IMR-90 (cell line): ENCODE measurements around the gene MBD3L4. TPM values are rescaled to one million over a fixed set of nuclear protein-coding genes. Genes with fewer than 3 reads are reported as not detected.

ENCODE experiments used
- ATAC-seq: fragments of 200-7000 bp; cut with Tn5 transposase; 2 replicates; pipeline ENCODE4 v1.9.1; 2020; ENCODE audit warnings: low read depth, mild to moderate bottlenecking, moderate library complexity
- BruUV-seq: library from RNA; stranded (reverse); fragments of 400-500 nt; replicated peaks from 2 replicates; lab custom pipeline; 2021; lab: Mats Ljungman, UMichigan
- CTCF ChIA-PET: fragments of 300-600 bp; formaldehyde crosslinking; extraction: SDS; loops from one replicate; lab custom pipeline; 2021; ENCODE audit warnings: antibody characterized with exemption; lab: Yijun Ruan, JAX
- POLR2A ChIA-PET: fragments of 300-600 bp; sonication (Branson Sonifier 250); formaldehyde crosslinking; loops from one replicate; lab custom pipeline; 2022; ENCODE audit warnings: antibody characterized with exemption; ENCODE audit not compliant: unreplicated experiment; lab: Charles Lee
- DNase-seq: peaks from one replicate; pipeline ENCODE4 v3.0.0; 2013
- H2AFZ ChIP-seq: replicated peaks from 2 replicates; pipeline ENCODE3; 2013; ENCODE audit warnings: low read length, mild to moderate bottlenecking; ENCODE audit not compliant: poor library complexity
- H2AK5ac ChIP-seq: 2 replicates; pipeline ENCODE4 v1.6.1; 2013; ENCODE audit warnings: low read depth, low read length, inconsistent platforms
- H2AK9ac ChIP-seq: replicated peaks from 2 replicates; pipeline ENCODE3; 2013; ENCODE audit warnings: mild to moderate bottlenecking, low read depth, low read length, moderate library complexity; ENCODE audit not compliant: poor library complexity
- H2BK120ac ChIP-seq: 2 replicates; pipeline ENCODE4 v1.6.1; 2013; ENCODE audit warnings: low read depth, low read length, inconsistent platforms
- H2BK15ac ChIP-seq: 3 replicates; pipeline ENCODE4 v1.6.1; 2013; ENCODE audit warnings: low read depth, low read length, inconsistent platforms
- H2BK20ac ChIP-seq: 2 replicates; pipeline ENCODE4 v1.6.1; 2013; ENCODE audit warnings: low read depth, mild to moderate bottlenecking, inconsistent platforms, low read length, moderate library complexity
- H2BK5ac ChIP-seq: 2 replicates; pipeline ENCODE4 v1.6.1; 2013; ENCODE audit warnings: mild to moderate bottlenecking, low read depth, low read length, inconsistent platforms; ENCODE audit not compliant: poor library complexity, severe bottlenecking
- H3K14ac ChIP-seq: replicated peaks from 2 replicates; pipeline ENCODE4 v1.6.1; 2013; ENCODE audit warnings: low read depth, low read length, inconsistent platforms
- H3K18ac ChIP-seq: 2 replicates; pipeline ENCODE4 v1.6.1; 2013; ENCODE audit warnings: low read depth, low read length, control low read depth
- H3K23ac ChIP-seq: 2 replicates; pipeline ENCODE4 v1.6.1; 2013; ENCODE audit warnings: low read depth, low read length, inconsistent platforms
- H3K27ac ChIP-seq: 2 replicates; pipeline ENCODE4 v1.5.1; 2013; ENCODE audit warnings: mild to moderate bottlenecking, control low read depth, low read length; ENCODE audit not compliant: insufficient read depth
- H3K27me3 ChIP-seq: 2 replicates; pipeline ENCODE4 v1.6.1; 2013; ENCODE audit warnings: low read length; ENCODE audit not compliant: control insufficient read depth, insufficient read depth
- H3K36me3 ChIP-seq: 2 replicates; pipeline ENCODE4 v1.6.1; 2013; ENCODE audit warnings: low read length, mixed read lengths; ENCODE audit not compliant: control insufficient read depth, insufficient read depth
- H3K4ac ChIP-seq: 2 replicates; pipeline ENCODE4 v1.6.1; 2013; ENCODE audit warnings: low read depth, low read length, inconsistent platforms
- H3K4me1 ChIP-seq: 2 replicates; pipeline ENCODE4 v1.6.1; 2013; ENCODE audit warnings: low read length, mixed read lengths; ENCODE audit not compliant: control insufficient read depth, insufficient read depth
- H3K4me2 ChIP-seq: 2 replicates; pipeline ENCODE4 v1.6.1; 2013; ENCODE audit warnings: low read depth, mild to moderate bottlenecking, control low read depth, low read length, moderate library complexity
- H3K4me3 ChIP-seq: 2 replicates; pipeline ENCODE4 v1.5.1; 2013; ENCODE audit warnings: low read depth, mild to moderate bottlenecking, control low read depth, low read length, moderate library complexity; ENCODE audit not compliant: insufficient read depth
- H3K56ac ChIP-seq: 2 replicates; pipeline ENCODE4 v1.6.1; 2013; ENCODE audit warnings: low read length, inconsistent platforms; ENCODE audit not compliant: insufficient read depth; ENCODE audit errors: extremely low read depth
- H3K79me1 ChIP-seq, 2 experiments: 2 replicates each; pipeline ENCODE4 v1.6.1; 2013; ENCODE audit warnings: low read length in 2 of 2, inconsistent platforms in 1 of 2, low read depth in 1 of 2
- H3K9ac ChIP-seq: 2 replicates; pipeline ENCODE4 v1.6.1; 2013; ENCODE audit warnings: low read depth, low read length, control low read depth
- H3K9me1 ChIP-seq: 2 replicates; pipeline ENCODE4 v1.6.1; 2013; ENCODE audit warnings: low read length, inconsistent platforms; ENCODE audit not compliant: insufficient read depth
- H3K9me3 ChIP-seq: 2 replicates; pipeline ENCODE4 v1.6.1; 2013; ENCODE audit warnings: low read length; ENCODE audit not compliant: control insufficient read depth, insufficient read depth
- H4K20me1 ChIP-seq: 2 replicates; pipeline ENCODE4 v1.6.1; 2013; ENCODE audit warnings: low read length, inconsistent platforms; ENCODE audit not compliant: insufficient read depth
- H4K5ac ChIP-seq: 2 replicates; pipeline ENCODE4 v1.6.1; 2013; ENCODE audit warnings: mild to moderate bottlenecking, low read depth, low read length, control low read depth
- H4K8ac ChIP-seq, 2 experiments: 2 replicates each; pipeline ENCODE4 v1.6.1; 2013; ENCODE audit warnings: low read depth in 2 of 2, low read length in 2 of 2, control low read depth in 1 of 2, inconsistent platforms in 1 of 2
- H4K91ac ChIP-seq: 2 replicates; pipeline ENCODE4 v1.6.1; 2013; ENCODE audit warnings: low read depth, low read length, inconsistent platforms; ENCODE audit not compliant: insufficient read depth
- CTCF ChIP-seq: conservative IDR thresholded peaks from 2 replicates; pipeline ENCODE4 v1.5.1; 2012; ENCODE audit warnings: mild to moderate bottlenecking, low read depth, low read length, improper control_type of control experiment
- MAZ ChIP-seq: IDR thresholded peaks from 2 replicates; pipeline ENCODE4 v1.6.1; 2012; ENCODE audit warnings: low read depth, mild to moderate bottlenecking, low read length, improper control_type of control experiment, moderate library complexity, borderline replicate concordance
- NFE2L2 ChIP-seq: fragments of 150-350 bp; IDR thresholded peaks from 2 replicates; pipeline ENCODE4 v1.6.1; 2016; ENCODE audit warnings: low read depth, mild to moderate bottlenecking, low read length
- RAD21 ChIP-seq: IDR thresholded peaks from 2 replicates; pipeline ENCODE4 v1.6.1; 2012; ENCODE audit warnings: low read length, improper control_type of control experiment
- WGBS, 2 experiments: methylation state at CpG; one replicate each; pipeline versions ENCODE4 v1.1.5 to v1.1.7; 2013; ENCODE audit warnings: missing lambda C conversion rate in 2 of 2; ENCODE audit not compliant: insufficient read length in 1 of 2; ENCODE audit errors: extremely low coverage in 2 of 2; 5-methylcytosine and 5-hydroxymethylcytosine counted together
- dilution Hi-C: fragments of 300-500 bp; cut with HindIII; formaldehyde crosslinking; loops from one replicate; pipeline ENCODE4 v1.14.3; 2018; ENCODE audit warnings: low sequenced_read_pairs; ENCODE audit not compliant: unreplicated experiment
- in situ Hi-C: fragments of 300-500 bp; cut with MboI; formaldehyde crosslinking; loops from 3 replicates; pipeline ENCODE4 v1.14.3; 2019; ENCODE audit warnings: low sequenced_read_pairs, inconsistent platforms, mixed read lengths
- intact Hi-C: fragments of 100-400 bp; cut with micrococcal nuclease; formaldehyde crosslinking; loops from 2 replicates; pipeline ENCODE4 v1.10.0; 2022
- polyA plus RNA-seq, 3 experiments: library from polyadenylated mRNA; depleted of rRNA; stranded (reverse); fragments of >200 nt; gene quantifications; 2 replicates each; pipeline ENCODE4 v1.2.3, GENCODE V29; 2012; ENCODE audit warnings: low replicate concordance in 1 of 3
- total RNA-seq: library from RNA; depleted of rRNA; stranded (reverse); fragments of >200 nt; gene quantifications from 2 replicates; pipeline ENCODE4 v1.2.3, GENCODE V29; 2012

MBD3L4 gene
- total and polyA plus RNA-seq, 2 of the 4 experiments (the other 2 are of a cell fraction) = not detected

- H4K8ac ChIP-seq = no peak overlapping the region
- DNase-seq = no peak
- H4K5ac ChIP-seq = no peak overlapping the region
- no peaks in the 10 kb centered on the region for H4K20me1 ChIP-seq
- no peaks in the 10 kb centered on the region for H3K9me1 ChIP-seq
- BruUV-seq = no TSS peak
- H2BK120ac ChIP-seq = no peak overlapping the region
- H3K4me3 ChIP-seq = no peak overlapping the region
- H3K9me3 ChIP-seq = peaks cover 42% of the 10 kb centered on the region
- H3K18ac ChIP-seq = no peak overlapping the region
- H3K4me1 ChIP-seq = no peaks in the 10 kb centered on the region
- H3K14ac ChIP-seq = no peak overlapping the region
- no peak overlapping the region for H3K4me2 ChIP-seq
- H3K56ac ChIP-seq = no peak overlapping the region
- no peak for ATAC-seq
- H3K27ac ChIP-seq = no peak overlapping the region
- H3K36me3 ChIP-seq = peaks cover 66% of the 10 kb centered on the region
- H2AK5ac ChIP-seq = no peak overlapping the region
- in situ Hi-C loops = no loop called here
- CTCF ChIA-PET = no interaction called here
- no peak overlapping the region for H3K23ac ChIP-seq
- H3K79me1 ChIP-seq = peaks cover 11 to 16% of the 10 kb centered on the region in 2 experiments
- H4K91ac ChIP-seq = no peak overlapping the region
- no peak overlapping the region for H2AK9ac ChIP-seq
- H2BK5ac ChIP-seq = no peak overlapping the region
- H3K27me3 ChIP-seq = no peaks in the 10 kb centered on the region
- H3K9ac ChIP-seq = no peak overlapping the region
- POLR2A ChIA-PET = no interaction called here
- TF ChIP-seq NFE2L2 = no peak
- TF ChIP-seq CTCF = no peak
- no peak for TF ChIP-seq MAZ
- TF ChIP-seq RAD21 = no peak
- no peak overlapping the region for H3K4ac ChIP-seq
- dilution Hi-C loops = no loop called here
- H2AFZ ChIP-seq = no peak overlapping the region
- no peak overlapping the region for H2BK20ac ChIP-seq
- no peak overlapping the region for H2BK15ac ChIP-seq
- intact Hi-C loops = no loop called here
- WGBS, 2 experiments = no CpG with 5 or more reads among the region's 29 CpGs
Observed at GRCh38 chr19:7074705-7075282, 34.8 kb upstream of the MBD3L4 start.
